Fibroblast of mammary gland (primary cell): Measurements from ENCODE around the gene TRIM63.

Experiments
- DNase-seq: peaks from one replicate; pipeline ENCODE4 v3.0.0-alpha.2; 2010; ENCODE audit warnings: low read depth
- H3K4me3 ChIP-seq: 2 replicates; pipeline ENCODE4 v1.5.1; 2011; ENCODE audit warnings: low read depth, mild to moderate bottlenecking, low read length, moderate library complexity; ENCODE audit not compliant: control insufficient read depth
- TF ChIP-seq, protein P1 (sequence below): conservative IDR thresholded peaks from 2 replicates; pipeline ENCODE4 v1.5.1; 2011; ENCODE audit warnings: low read depth, low read length, inconsistent platforms; ENCODE audit not compliant: control insufficient read depth, insufficient read depth

Gene TRIM63

DNA sequence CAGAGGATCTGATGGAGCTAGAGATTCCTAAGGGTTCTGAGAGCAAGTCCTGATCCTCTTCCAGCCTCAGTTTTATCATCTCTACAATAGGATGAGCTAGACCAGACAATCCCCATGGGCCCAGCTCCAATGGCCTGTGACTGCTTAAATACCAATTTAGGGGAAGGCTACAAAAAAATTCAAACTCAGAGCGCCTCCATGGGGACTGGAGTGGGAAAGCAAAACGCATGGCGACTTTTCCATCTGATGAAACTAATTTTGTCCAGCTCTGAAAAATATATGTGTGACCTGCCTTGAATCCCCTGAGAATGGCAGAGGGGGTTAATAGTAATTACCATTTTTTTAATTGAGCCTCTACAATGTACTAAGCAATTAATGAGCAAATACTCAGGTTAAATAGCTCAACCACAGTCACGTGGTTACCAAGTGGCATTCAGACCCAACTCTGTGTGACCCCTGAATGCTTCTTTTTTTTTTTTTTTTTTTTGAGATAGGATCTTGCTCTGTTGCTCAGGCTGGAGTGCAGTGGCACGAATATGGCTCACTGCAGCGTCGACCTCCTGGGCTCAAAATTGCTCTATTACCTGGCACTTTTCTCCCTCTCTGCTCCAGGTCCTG is 37.5 kb downstream of the TRIM63 start:
- DNase-seq = no peak
- TF ChIP-seq, protein P1, sequence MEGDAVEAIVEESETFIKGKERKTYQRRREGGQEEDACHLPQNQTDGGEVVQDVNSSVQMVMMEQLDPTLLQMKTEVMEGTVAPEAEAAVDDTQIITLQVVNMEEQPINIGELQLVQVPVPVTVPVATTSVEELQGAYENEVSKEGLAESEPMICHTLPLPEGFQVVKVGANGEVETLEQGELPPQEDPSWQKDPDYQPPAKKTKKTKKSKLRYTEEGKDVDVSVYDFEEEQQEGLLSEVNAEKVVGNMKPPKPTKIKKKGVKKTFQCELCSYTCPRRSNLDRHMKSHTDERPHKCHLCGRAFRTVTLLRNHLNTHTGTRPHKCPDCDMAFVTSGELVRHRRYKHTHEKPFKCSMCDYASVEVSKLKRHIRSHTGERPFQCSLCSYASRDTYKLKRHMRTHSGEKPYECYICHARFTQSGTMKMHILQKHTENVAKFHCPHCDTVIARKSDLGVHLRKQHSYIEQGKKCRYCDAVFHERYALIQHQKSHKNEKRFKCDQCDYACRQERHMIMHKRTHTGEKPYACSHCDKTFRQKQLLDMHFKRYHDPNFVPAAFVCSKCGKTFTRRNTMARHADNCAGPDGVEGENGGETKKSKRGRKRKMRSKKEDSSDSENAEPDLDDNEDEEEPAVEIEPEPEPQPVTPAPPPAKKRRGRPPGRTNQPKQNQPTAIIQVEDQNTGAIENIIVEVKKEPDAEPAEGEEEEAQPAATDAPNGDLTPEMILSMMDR = no peak

DNA sequence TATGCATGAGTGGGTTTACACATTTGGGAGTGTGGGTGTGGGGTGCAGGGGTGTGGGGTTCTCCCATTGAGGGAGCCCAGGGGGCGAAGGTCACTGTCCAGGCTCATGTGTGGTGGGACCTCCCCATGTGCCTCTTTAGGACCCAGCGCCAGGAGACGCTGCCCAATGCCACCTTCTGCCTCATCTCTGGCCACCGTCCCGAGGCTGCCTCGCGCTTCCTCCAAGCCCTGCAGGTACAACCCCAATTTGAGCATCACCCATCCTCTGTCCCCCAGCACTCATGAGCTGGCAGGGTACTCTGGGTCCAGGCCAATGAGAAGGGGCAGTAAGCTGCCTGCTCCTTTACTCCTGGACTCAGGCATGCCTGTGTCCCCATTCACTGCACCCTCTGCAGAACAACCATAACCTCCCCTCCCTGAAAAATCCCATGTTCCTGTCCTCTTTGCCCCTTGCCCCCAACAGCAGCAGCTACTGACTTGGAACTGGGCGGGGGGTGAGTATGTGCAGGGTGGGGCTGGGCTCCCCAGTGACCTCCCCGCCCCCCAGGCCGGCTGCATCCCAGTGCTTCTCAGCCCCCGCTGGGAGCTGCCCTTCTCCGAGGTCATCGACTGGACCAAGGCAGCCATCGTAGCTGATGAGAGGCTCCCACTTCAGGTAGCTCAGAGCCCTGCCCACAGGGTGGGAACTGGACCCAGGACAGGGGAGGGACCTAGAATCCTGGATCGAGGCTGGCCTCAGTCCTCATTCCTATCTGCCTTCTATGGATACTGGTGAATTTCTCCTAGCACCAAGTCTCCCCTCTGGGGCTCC is 38.2 kb downstream of the TRIM63 start:
- DNase-seq = no peak
- no peak overlapping the region for H3K4me3 ChIP-seq
- TF ChIP-seq, protein P1 = no peak

More for the DNA sequence above, 37.5 kb downstream of the TRIM63 start:
- no peak overlapping the region for H3K4me3 ChIP-seq

DNA sequence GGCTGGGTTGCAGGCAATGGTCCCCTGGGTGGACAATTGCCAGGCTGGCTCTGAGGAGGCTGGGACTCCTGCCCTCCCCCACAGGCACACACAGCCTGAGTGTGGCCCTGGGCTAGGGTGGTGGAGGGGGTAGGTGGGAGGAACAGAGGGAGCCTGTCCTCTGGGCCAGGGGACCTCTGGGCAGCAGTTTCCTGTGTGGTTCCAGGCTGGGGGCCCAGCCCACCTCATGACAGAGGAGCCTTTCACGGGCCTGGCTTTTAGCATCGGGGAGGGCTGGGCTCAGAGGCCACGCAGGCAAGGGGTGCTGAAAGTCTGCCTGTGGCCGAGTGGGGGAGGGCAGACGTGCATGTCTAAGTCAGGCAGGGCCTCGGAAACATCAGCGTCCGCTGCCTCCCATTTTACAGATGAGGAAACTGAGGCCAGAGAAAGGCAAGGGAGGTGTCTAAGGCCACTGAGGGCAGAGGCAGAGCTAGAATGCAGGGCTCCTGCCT is 38.9 kb downstream of the TRIM63 start:
- TF ChIP-seq, protein P1 = no peak
- DNase-seq = no peak
- H3K4me3 ChIP-seq = no peak overlapping the region

DNA sequence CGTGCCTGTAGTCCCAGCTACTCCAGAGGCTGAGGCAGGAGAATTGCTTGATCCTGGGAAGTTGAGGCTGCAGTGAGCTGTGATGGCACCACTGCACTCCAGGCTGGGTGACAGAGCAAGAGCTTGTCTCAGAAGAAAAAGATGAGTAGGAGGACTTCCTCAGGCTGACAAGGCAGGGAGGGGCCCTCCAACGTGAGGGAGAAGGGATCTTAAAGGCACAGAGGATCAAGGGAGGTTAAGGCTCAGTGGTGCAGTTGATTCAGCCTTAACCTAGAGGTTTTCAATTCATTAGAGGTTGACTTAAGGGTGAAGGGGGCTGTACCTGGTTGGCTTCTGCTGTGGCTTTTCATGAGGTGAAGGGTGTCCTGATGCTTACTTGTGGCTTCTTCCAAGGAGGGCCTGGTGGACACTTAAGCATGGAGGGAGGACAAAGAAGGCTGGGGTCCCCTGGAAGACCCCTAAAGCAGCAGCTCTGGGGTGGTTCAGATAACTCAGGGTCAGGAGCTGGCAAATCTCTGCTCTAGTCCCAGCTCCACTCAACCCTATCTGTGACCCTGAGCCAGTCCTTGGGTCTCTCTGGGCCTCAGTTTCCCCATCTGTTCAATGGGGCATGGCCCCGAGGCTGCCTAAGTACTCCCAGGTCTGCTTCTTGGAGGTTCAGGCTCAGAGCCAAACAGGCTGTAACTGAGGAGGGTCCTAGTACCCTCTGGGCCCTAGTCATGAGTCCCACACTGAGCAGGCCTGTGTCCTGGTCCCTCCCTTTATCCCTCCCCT is 39.5 kb downstream of the TRIM63 start:
- TF ChIP-seq, protein P1 = no peak
- no peak overlapping the region for H3K4me3 ChIP-seq
- DNase-seq = peak; percentile 6

DNA sequence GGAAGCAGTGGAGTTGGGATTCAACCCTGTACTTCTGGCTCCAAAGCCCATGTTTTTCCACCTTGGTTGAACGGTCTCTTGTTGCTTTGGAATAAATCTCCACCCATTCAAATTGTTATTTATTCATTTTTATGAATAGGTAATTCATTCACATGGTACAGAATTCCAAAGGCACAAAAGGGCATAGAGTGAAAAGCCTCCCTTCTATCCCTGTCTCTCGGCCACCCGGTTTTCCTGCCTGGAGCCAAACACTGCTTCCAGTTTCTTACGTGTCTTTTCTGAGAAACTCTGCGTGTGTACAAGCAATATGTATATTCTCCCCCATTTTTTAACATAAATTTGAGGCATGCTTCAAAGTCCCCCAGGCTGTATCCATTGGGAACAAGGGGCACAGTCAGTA is 41.9 kb downstream of the TRIM63 start:
- no peak overlapping the region for H3K4me3 ChIP-seq
- TF ChIP-seq, protein P1 = no peak
- no peak for DNase-seq

DNA sequence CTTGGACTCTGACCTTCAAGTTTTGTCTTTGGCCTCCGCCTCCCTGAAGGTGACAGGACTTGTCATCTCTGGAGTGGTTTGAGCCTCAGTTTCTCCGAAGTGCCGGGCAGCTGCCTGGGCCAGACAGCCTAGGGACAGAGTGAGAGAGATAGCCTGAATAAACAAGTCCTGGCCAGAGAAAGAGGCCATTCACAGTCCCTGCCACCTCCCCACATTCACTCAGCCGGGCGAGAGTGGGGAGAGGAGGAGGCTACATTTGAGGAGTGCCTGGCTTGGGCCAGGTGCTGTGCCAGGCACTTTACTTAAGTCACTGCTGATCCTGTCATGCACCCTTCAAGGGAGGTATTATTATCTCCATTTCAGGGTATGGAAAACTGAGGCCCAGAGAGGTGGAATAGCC is 42.4 kb downstream of the TRIM63 start:
- DNase-seq = no peak
- TF ChIP-seq, protein P1 = no peak
- H3K4me3 ChIP-seq = no peak overlapping the region
